AG04450 (cell line): ENCODE data around the gene NID1. TPM values are rescaled to one million over a fixed set of nuclear protein-coding genes. Genes with fewer than 3 reads are reported as not detected.

ENCODE experiments used
- CTCF ChIA-PET: fragments of 300-600, 350-600 bp; formaldehyde crosslinking; extraction: SDS; loops from one replicate; lab custom pipeline; 2022; ENCODE audit warnings: antibody characterized with exemption, inconsistent platforms; lab: Charles Lee
- POLR2A ChIA-PET: fragments of 350-600 bp; formaldehyde crosslinking; extraction: SDS; loops from one replicate; lab custom pipeline; 2021; ENCODE audit warnings: antibody characterized with exemption, inconsistent platforms; lab: Yijun Ruan, JAX
- DNase-seq: peaks from one replicate; pipeline ENCODE4 v3.0.0-alpha.2; 2011; ENCODE audit warnings: low read depth, low spot score
- H3K27ac ChIP-seq: one replicate; pipeline ENCODE4 v1.5.1; 2012; ENCODE audit warnings: low read depth, low read length, control low read depth
- H3K27me3 ChIP-seq: one replicate; pipeline ENCODE4 v1.6.0; 2012; ENCODE audit warnings: low read length; ENCODE audit not compliant: control insufficient read depth, insufficient read depth
- H3K4me3 ChIP-seq: 2 replicates; pipeline ENCODE4 v1.5.1; 2011; ENCODE audit warnings: mild to moderate bottlenecking, low read depth, low read length, control low read depth
- H3K9me3 ChIP-seq: 2 replicates; pipeline ENCODE4 v1.5.1; 2012; ENCODE audit warnings: low read length; ENCODE audit not compliant: control insufficient read depth, insufficient read depth
- CTCF ChIP-seq: IDR thresholded peaks from 2 replicates; pipeline ENCODE4 v1.5.1; 2011; ENCODE audit warnings: low read depth, low read length, control low read depth, inconsistent platforms
- polyA plus RNA-seq: library from polyadenylated mRNA; depleted of rRNA; stranded (reverse); fragments of >200 nt; gene quantifications from 2 replicates; pipeline ENCODE4 v1.2.3, GENCODE V29; 2011

Gene NID1
- polyA plus RNA-seq, 1 experiment, result 137 TPM

GRCh38 chr1:236107121-236107907 is 42.4 kb upstream of the NID1 start:
- H3K27ac ChIP-seq, result no peak overlapping the region
- H3K27me3 ChIP-seq, result no peaks in the 10 kb centered on the region
- ChIA-PET CTCF (interaction anchor here (0.8 to 2.4 kb wide), 4 partner anchors 379 to 425 kb away, joined by 3 to 8 read pairs (median 6); no protein-coding TSS in a partner anchor), POLR2A (no interaction called here)
- TF ChIP-seq CTCF, result no peak
- no peak for DNase-seq
- no peak overlapping the region for H3K4me3 ChIP-seq
- H3K9me3 ChIP-seq, result no peaks in the 10 kb centered on the region

- H3K27me3 ChIP-seq, result peaks cover 2% of the 10 kb centered on the region
- POLR2A ChIA-PET, result no interaction called here
These were observed 38.8 kb upstream of the NID1 start for GRCh38 chr1:236103646-236104218.

GRCh38 chr1:236103059-236103458 is 38.2 kb upstream of the NID1 start:
- POLR2A ChIA-PET, result no interaction called here
- Histone ChIP-seq H3K27ac (no peak overlapping the region), H3K27me3 (peaks cover 2% of the 10 kb centered on the region), H3K4me3 (no peak overlapping the region), H3K9me3 (no peaks in the 10 kb centered on the region)
- CTCF ChIA-PET, result interaction anchor here (1.0 to 3.4 kb wide), 6 partner anchors 392 to 457 kb away, joined by 3 to 14 read pairs (median 3); no protein-coding TSS in a partner anchor
- DNase-seq, result no peak
- no peak for TF ChIP-seq CTCF

More at GRCh38 chr1:236103646-236104218, 38.8 kb upstream of the NID1 start:
- CTCF ChIA-PET, result interaction anchor here (0.7 to 3.4 kb wide), 13 partner anchors 9 to 456 kb away, joined by 3 to 14 read pairs (median 3); no protein-coding TSS in a partner anchor
- peak; percentile 84 for TF ChIP-seq CTCF
- Histone ChIP-seq H3K9me3 (no peaks in the 10 kb centered on the region), H3K27ac (no peak overlapping the region), H3K4me3 (no peak overlapping the region)
- no peak for DNase-seq

- Histone ChIP-seq H3K27ac (no peak overlapping the region), H3K9me3 (peaks cover 4% of the 10 kb centered on the region), H3K27me3 (peaks cover 2% of the 10 kb centered on the region), H3K4me3 (no peak overlapping the region)
- CTCF ChIA-PET, result interaction anchor here (0.6 to 3.4 kb wide), 6 partner anchors 12 to 457 kb away, joined by 3 to 14 read pairs (median 3); no protein-coding TSS in a partner anchor
- TF ChIP-seq CTCF, result no peak
- POLR2A ChIA-PET, result no interaction called here
- no peak for DNase-seq
These were observed 37.7 kb upstream of the NID1 start for GRCh38 chr1:236102611-236103010.
